ENCODE measurements around the gene ARSD.
"Not testable (repeated sequence)": the region's sequence is repeated elsewhere in the genome, so short reads cannot be mapped to it uniquely, and the experiment has no call there.

DNA sequence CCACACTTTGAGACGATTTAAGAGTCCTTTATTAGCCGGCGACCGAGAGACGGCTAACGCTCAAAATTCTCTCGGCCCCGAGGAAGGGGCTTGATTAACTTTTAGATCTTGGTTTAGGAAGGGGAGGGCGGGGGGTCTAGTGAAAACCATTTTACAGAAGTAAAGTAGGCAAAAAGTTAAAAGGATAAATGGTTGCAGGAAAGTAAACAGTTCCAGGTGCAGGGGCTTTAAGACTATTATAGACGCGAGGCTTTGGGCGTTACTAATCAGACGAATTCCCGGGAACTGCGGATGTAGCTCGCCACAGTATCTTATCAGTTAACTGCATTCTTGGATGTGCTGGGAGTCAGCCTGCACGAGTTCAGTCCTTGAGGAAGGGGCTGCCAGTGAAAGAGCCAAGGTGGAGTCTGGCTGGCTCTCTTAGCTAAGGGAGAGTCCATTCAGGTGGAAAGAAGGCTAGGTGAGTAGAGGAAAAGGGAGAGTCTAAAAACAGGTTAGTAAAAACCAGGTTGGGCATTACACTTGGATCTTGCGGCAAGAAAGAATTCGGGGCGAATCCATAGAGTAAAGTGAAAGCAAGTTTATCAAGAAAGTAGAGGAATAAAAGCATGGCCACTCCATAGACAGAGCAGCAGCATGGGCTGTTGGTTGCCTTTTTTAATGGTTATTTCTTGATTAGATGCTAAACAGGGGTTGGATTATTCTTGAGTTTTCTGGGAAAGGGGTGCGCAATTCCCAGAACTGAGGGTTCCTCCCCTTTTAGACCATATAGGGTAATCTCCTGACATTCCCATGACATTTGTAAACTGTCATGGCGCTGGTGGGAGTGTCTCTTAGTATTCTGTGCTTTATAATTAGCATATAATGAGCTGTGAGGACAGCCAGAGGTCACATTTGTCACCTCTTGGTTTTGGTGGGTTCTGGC lies 38.3 kb downstream of the ARSD start:
- TF ChIP-seq, protein P1, sequence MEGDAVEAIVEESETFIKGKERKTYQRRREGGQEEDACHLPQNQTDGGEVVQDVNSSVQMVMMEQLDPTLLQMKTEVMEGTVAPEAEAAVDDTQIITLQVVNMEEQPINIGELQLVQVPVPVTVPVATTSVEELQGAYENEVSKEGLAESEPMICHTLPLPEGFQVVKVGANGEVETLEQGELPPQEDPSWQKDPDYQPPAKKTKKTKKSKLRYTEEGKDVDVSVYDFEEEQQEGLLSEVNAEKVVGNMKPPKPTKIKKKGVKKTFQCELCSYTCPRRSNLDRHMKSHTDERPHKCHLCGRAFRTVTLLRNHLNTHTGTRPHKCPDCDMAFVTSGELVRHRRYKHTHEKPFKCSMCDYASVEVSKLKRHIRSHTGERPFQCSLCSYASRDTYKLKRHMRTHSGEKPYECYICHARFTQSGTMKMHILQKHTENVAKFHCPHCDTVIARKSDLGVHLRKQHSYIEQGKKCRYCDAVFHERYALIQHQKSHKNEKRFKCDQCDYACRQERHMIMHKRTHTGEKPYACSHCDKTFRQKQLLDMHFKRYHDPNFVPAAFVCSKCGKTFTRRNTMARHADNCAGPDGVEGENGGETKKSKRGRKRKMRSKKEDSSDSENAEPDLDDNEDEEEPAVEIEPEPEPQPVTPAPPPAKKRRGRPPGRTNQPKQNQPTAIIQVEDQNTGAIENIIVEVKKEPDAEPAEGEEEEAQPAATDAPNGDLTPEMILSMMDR (IDR thresholded peaks at IDR 0.05) = not testable (repeated sequence)
- TF ChIP-seq POLR2A (IDR thresholded peaks at IDR 0.05) = not testable (repeated sequence)
